K562 treated with DMSO at 1 percent for 12 hours (cell line): ENCODE data around the gene TNFSF8. TPM values are rescaled to one million over a fixed set of nuclear protein-coding genes. Genes with fewer than 3 reads are reported as not detected.

Experiments used
- total RNA-seq: library from RNA; unstranded; fragments of 300-600 nt; gene quantifications from 2 replicates; pipeline ENCODE4 v1.2.3, GENCODE V29; 2022; ENCODE audit not compliant: insufficient read depth

The TNFSF8 gene, protein sequence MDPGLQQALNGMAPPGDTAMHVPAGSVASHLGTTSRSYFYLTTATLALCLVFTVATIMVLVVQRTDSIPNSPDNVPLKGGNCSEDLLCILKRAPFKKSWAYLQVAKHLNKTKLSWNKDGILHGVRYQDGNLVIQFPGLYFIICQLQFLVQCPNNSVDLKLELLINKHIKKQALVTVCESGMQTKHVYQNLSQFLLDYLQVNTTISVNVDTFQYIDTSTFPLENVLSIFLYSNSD
- total RNA-seq, result not detected in 2 replicates

DNA sequence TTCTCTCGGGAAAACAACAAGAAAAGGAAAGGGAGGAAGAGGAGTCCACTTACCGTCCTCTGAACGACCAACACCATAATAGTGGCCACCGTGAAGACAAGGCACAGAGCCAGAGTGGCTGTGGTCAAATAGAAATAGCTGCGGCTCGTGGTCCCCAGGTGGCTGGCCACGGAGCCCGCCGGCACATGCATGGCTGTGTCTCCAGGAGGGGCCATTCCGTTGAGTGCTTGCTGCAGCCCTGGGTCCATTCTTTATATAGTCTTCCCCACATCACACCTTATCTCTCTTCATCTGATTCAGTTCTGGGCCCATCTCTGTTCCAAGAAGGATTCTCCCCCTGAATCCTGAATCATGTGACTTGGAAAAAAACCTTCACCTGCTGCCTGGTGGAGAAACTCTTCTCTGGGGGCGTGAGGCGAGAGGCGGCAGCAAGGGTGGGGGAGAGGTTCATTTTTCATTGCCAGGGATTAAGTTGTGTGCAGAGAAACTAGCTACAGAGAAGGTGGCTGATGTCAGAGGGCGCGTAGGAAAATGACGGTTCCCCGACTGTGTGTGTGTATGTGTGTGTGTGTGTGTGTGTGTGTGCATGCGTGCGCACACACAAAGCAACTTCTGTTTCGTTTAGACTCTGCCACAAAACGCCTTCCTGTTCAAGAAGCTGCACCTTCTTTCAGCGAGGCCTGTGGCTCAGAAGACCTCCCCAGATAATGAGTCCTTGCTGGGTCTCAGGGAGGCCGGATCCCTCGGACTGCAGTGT, at the start of gene TNFSF8:
TSS of gene TNFSF8 (minus strand) at position 536 of the 757 bp plus-strand sequence. CDS start at position 248, 288 bp downstream.

Other genes starting within 250 kb of the TNFSF8 start
- gene TEX48, start 248.4 kb downstream of the TNFSF8 start, total RNA-seq, result not detected in 2 replicates
- gene TNFSF15, start 124.6 kb downstream of the TNFSF8 start, total RNA-seq, result not detected in 2 replicates
- gene TNC, start 187.6 kb upstream of the TNFSF8 start, total RNA-seq, result 0.09 and 1.5 TPM in 2 replicates